ENCODE measurements around the gene AWAT2.
"Not testable (repeated sequence)": the region's sequence is repeated elsewhere in the genome, so short reads cannot be mapped to it uniquely, and the experiment has no call there.

AWAT2 gene

DNA sequence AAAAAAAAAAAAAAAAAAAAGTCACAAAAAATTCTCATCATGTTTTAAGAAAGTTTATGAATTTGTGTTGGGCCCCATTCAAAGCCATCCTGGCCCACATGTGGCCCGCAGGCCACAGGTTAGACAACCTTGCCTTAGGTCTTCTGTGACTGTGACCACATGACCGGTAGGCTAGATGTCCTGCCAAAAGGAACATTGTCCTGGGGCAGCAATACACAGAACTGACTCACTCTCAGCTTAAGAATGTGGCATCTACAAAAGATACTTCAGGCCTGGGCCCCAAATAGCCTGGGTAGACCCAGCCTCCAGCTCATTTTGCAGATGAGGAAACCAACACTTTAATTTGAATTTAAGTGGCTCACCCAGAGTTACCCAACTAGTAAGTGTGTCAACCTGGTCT, 10.0 kb downstream of the AWAT2 start:
- no peak for DNase-seq

DNA sequence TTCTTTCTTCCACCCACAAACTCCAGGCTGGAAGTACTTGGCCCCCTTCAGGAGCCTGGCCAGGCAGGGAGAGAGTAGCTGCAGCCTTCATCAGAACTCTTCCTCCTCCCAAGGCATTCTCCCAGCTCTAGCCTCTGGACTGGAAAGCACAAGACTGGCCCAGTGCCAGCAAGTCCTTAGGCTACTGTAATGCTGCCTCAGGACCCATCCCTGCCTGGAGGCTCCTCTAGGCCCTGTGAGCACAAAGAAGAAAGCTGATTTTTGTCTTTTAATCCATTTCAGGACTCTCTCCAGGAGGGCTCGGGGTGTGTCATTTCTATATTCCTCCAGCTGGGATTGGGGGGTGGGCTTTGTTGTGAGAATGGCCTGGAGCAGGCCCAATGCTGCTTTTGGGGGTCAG, 10.8 kb downstream of the AWAT2 start:
- no peak for DNase-seq

DNA sequence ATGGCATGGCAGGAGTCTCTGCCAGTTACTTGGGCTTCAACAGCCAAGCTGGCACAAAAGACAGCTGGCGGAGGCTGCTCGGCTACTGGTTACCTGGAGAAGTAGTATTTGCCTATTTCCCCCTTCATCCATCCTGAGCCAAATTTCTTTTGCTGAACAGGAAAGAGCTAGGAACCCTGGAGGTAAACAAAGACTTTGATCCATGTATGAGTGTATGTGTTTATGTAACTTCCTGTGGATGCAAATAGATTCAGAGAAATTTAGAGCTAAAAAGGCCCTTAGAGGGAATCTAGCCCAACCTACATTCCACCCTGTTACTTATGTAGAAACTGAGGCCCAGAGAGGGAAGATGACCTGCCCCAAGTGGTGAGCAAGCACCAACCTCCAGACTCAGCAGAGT, 11.2 kb downstream of the AWAT2 start:
- DNase-seq: no peak

DNA sequence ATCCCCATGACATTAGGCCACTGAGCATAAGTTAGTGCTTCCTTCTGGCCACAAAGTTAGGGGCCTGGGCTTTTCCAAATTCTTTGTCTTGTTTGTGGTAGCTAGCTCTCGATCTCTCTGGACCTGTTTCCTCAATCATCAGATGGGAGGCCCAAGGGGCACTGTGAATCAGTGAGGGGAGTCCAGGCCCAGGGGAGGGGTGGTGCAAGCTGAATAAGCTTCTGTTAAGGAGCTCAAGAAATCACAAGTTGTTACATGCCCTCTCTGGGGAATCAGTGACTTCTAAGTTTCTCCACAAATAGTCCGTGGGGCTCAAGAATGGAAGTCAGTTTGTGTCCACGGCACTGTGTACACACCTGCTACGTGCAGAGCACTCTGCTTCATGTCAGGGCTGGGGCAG, 15.1 kb downstream of the AWAT2 start:
- no peak for DNase-seq

DNA sequence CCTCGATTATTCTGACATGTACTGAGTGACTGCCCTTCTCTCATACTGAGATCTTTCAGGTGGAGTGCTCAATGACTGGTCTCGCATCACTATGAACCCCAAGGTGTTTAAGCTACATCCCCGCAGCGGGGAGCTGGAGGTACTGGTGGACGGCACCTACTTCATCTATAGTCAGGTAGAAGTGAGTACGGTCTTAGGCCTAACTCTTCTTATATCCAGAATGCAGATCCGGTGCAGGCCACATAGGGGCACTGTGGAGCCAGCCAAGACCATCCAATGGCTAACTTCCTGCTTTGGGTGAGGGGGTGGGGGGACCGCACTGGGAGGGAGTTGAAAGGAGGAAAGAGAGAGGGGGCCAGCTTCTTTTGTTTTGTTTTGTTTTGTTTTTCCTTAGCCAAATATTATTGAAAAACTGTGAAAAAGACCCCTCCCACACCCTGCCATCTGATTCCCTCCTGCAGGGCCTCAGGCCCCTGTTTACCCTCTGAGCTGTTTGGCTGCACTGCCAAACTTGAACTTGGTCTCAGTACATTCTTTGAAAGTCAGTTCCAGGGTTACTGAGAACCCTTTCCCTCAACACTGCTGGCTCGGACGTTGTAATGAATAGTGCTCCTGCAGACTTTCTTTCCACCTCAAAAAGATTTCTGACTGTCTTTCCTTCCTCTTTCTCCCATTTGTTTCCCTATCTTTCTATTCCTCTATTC, 16.2 kb downstream of the AWAT2 start:
- peak in 1 of 2 donors; percentile 33 for DNase-seq

DNA sequence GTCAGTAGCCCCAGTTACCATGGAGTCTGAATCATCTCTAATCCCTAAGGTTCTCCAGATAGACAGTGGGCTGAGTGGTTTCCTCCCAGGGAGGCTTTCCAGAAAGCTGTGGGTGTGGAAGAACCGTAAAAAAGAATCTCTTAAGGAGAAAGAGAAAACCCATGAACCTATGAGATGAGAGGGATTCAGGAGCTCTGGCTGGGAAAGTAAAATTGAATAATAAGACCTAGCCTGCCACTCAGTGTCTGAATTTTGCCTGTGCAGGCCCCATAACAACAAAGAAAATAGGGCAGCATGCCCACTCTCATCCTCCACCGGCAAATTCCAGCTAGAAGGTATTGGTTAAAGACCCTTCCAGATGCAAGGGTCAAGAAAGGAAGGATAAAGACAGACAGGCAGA, 16.9 kb downstream of the AWAT2 start:
- DNase-seq: no peak

DNA sequence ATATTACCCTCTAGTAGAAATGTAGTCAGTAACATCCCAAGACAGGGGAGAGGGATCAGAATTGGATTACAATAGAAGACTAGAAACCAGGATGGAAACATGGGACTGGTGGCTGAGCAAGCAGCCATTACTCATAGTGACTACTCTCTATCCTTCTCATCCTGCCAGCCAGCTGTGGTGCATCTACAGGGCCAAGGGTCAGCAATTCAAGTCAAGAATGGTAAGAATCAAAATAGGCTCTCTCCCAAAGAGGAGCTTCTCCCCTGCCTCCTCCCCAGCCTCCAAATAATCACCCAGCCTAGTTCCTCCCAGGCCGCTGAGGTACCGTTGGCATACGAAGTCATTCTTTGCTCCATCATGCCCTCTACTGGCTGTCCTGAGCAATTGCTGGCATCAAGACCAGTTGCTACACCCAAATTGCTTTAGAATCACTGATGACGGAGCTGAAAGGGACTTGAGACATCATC, 19.4 kb downstream of the AWAT2 start:
- DNase-seq: peak; percentile 45 to 60

DNA sequence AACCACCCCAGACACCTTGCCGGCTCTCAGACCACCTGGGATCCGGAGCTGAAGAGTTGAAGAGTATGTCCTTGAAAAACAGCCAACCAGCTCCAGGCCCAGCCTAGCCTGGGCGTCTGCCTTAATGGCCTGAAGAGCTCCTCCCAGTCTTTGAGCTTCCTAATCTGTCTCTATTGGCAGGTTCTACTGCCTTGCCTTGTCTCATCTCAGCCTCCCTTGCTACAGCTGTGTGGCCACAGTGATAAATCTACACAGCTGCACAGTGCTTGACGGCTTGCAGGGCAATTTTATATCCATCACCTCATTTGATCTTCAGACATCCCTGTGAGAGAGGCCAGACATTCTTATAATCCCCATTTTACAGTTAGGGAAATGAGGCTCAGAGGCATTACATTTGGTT, 19.9 kb downstream of the AWAT2 start:
- no peak for DNase-seq

DNA sequence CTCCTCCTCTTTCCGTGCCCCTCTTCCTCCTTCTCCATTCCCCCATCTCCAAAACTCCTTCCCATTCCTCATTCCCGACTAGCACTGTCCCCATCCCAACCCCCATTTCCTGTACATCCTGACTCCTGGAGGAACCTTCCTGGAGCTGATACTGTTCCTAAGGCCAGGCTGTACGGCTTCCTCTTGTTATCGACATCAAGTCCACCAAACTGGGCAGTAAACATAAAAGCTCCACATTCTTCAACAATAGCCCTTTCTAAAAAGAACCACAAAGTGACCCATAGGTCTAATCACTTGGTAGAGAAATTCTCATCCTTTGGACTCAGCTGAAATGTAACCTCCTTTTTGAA, 22.9 kb downstream of the AWAT2 start:
- no peak for DNase-seq

DNA sequence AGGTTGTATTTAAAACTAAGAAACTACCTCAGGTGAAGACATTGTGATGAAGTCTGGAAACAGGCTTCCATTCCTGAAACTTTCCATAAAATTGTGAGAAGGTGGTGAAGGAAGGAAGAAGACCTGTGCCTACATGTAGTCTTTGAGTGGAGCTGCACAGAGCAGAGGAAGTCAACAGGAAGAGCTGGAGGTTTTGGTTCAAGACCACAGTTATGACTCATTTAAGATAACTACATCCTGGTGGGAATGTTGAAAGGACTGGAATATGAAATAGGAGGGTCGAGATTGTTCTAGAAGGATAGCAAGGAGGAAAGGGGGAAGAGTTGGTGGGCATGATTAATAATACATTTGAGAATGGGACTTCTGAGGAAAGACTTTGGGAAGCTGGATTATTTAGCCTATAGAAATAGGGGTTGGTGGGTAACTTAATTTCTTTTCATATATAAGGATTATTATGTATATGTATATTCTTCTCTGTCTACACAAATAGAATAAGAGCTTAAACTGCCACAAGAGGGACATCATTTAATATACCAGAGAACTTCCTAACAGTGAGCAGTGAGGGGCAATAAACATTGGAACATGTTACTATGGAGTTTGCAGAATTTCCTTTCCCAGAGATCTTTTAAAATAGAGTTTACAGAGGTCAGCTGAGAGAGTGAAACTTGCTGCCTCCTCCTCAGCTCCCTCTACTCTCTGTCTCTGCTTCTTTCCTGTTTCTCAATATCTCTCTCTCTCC, 23.5 kb downstream of the AWAT2 start:
- no peak for DNase-seq

DNA sequence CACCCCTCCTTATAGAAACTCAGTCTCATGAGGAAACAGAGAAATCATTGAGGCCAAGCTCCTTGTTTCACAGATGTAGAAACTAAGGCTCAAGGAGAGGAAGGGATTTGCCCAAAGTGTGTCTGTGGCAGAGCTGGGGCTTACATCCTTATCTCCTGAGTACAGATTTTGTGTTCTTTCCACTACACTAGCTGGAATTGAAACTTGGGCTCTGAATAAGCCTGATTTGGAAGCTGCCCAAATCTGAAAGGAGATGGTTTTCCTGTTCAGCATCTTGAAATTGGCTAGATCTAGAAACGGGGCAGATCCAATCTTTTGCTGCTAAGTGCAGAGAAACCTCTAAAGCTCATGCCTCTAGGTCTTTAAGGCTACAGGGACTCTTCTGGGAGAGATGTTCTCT, 24.3 kb downstream of the AWAT2 start:
- no peak for DNase-seq

DNA sequence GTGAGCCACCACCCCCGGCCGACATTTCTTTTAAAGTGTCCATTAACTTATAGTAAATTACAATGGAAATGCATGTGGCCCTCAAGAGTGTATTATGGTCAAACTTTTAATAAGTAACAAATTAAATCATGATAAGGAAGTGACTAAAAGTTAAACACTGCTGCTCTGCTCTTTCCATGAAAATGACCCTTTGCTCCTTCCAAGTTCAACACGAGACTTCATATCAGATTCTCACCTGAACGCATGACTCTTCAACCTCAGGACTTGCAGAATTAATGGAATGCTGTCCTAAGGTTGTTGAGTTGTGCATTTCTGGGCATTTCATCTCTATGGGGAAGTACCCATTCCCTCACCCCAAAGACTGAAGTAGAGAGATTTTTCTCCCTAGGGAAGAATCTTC, 27.1 kb downstream of the AWAT2 start:
- DNase-seq: no peak

DNA sequence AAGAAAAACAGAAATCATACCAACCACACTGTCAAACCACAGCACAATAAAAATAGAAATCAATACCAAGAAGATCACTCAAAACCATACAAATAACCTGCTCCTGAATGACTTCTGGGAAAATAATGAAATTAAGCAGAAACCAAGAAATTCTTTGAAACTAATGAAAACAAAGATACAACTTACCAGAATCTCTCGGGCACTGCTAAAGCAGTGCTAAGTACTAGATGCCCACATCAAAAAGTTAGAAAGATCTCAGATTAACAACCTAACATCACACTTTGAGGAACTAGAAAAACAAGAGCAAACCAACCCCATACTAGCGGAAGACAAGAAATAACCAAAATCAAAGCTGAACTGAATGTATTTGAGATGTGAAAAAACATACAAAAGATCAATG, 33.2 kb downstream of the AWAT2 start:
- DNase-seq: no peak

DNA sequence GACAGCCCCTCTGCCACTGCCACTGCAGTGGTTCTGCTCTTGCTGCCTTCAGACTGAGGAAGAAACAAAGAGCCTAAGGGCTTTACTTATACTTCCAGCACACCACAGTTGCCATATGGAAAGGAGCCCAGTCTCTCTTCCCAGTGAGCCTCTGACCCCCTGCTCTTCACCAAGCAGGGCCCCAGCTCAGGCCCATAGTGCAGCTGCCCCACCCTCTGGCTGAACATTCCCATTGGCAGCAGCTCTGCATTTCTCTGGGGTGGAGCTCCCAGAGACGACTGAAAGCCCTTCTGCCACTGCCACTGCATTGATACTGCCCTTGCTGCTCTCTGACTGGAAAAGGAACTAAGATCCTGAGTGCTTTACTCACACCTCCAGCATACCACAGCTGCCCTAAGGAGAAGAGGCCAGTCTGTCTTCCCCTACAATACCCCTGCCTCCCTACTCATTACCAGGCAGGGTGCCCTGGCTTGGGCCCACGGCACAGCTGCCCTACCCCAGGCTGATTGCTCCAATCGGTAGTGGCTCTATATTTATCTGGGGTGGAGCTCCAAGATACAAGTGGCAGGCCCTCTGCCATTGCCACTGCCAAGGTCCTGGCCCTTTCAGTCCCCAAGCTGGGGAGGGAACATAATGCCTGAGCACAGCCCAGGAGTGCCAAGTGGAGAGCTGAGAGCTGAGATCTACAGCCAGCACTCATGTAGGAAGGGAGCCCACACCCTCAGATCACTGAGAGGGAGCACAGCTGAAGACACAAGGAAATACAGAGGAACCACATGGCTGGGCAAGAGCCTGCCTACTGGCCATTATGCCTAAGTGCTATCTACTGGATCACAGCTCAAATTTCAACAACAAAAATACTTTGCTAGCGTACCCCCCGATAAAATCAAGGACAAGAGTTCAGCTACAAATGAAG, 36.0 kb downstream of the AWAT2 start:
- DNase-seq: no peak

DNA sequence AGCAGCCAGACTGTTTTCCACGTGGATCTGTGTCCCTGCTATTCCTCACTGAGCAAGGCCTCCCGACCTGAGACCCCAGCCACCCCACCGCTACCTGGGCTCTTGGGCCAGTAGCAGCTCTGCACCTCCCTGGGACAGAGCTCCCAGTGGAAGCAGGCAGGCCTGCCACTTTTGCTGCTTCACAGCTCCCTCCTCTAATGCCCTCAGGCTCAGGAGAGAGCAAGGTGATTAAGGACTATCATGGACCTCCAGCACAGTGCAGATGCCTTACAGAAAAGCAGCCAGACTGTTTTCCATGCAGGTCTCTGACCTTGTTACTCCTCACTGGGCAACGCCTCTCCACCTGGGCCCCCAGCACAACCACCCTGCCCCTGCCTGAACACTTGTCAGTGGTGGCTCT, 37.0 kb downstream of the AWAT2 start:
- DNase-seq: no peak

DNA sequence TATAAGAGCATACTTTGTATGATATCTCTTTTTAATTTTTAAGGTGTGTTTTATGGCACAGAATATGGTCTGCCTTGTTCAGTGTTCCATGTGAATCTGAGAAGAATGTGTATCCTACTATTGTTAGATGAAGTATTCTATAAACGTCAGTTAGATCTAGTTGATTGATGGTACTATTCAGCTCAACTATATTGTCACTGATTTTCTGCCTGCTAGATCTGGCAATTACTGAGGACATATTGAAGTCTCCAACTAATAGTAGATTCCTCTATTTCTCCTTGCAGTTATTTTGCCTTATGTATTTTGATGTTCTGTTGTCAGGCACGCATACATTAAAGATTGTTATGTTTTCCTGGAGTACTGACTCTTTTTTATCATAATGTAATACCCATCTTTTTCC, 39.8 kb downstream of the AWAT2 start:
- no peak for DNase-seq

DNA sequence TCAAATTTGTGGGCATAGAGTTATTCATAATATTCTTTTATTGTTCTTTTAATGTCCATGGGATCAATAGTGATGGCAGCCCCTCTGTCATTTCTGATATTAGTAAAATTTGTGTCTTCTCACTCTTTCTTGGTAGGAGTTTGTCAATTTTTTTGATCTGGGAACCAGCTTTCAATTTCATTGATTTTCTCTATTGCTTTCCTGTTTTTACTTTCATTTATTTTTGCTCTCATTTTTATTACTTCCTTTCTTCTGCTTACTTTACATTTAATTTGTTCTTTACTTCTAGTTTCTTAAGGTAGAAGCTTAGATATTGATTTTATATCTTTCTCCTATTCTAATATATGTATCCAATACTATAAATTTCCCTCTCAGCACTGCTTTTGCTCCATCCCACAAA, 40.7 kb downstream of the AWAT2 start:
- DNase-seq: no peak

DNA sequence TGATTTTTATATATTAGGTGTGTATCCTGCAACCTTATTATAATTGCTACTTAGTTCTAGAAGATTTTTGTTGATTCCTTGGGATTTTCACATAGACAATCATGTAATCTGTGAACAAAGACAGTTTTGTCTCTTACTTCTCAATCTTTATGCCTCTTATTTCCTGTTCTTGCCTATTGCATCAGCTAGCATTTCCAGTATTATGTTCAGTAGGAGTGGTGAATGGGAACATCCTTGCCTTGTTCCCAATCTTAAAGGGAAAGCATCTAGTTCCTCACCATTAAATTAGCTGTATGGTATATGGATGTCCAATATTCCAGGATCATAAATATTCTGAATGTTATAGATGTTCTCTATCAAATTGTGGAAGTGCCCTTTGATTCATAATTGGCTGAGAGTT, 41.8 kb downstream of the AWAT2 start:
- no peak for DNase-seq

DNA sequence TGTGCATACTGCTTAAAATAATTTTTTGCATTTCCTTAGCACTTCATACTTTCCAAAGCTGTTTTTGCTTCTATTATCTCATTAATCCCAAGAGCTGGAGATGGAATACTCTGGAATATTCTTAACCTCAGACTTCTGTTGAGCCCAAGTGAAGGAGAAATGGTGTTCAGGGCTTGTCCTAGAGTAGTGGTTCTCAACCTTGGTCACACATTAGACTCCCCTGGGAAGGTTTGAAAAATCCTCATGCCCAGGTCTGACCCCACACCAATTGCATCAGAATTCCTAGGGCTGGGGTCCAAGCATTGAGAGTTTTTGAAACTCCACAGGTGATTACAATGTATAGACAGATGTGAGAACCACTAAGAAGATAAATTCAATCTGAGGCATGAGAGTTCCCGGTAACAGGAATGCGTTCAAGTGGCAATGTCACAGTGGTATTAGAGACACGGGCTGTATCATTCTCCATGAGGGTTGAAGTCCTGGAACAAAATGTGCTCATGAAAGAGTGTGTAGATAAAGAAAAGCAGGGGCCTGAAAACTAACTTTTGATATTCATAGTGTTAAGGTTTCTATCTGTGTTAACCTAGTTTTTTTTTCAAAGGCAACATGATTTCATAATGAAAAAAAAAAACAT, 47.9 kb downstream of the AWAT2 start:
- no peak for DNase-seq

DNA sequence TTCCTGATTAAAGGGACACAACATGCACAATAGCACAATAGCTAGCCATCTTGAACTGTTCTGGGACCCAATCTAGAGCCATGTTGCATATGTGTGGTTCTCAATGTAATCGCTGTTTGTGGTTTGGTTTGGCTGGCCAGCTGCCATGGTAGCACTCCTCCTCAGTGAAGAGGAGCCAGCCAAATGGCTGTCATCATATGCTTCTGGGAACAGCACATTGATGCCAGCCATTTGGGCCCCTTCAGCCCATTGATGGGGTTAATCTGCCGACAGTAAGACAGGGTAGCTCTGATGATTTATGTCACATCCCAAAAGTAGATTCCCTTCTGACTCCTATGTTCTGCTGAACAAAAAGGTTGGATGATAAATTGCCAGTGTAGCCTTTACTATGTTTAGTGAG, 48.5 kb downstream of the AWAT2 start:
- DNase-seq: no peak

DNA sequence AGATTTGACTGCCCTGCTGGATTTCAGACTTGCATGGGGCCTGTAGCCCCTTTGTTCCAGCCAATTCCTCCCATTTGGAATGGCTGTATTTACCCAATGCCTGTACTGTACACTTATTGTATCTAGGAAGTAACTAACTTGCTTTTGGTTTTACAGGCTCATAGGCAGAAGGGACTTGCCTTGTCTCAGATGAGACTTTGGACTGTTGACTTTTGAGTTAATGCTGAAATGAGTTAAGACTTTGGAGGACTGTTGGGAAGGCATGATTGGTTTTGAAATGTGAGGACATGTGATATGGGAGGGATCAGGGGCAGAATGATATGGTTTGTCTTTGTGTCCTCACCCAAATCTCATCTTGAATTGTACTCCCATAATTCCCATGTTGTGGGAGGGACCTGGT, 51.4 kb downstream of the AWAT2 start:
- DNase-seq: not testable (repeated sequence)

DNA sequence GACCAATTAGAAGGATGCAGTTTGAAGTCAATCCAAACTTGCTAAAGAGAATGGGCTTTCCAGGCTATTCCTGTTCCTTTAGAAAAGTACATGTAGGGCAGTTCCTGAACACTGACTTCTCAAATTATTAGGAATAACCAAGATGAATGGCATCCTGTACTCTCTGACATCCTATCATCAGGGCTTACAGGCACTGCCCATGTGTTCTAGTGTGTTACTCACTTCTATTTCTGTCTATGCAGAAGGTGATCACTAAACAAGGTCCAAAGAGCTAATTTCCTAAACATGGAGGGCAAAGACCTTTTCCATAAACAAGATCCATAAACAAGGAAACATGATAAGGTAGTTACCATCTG, 53.6 kb downstream of the AWAT2 start:
- no peak for DNase-seq
